ENCODE data around the gene FUT6.
"Not testable (repeated sequence)": the region's sequence is repeated elsewhere in the genome, so short reads cannot be mapped to it uniquely, and the experiment has no call there.

FUT6 gene, protein sequence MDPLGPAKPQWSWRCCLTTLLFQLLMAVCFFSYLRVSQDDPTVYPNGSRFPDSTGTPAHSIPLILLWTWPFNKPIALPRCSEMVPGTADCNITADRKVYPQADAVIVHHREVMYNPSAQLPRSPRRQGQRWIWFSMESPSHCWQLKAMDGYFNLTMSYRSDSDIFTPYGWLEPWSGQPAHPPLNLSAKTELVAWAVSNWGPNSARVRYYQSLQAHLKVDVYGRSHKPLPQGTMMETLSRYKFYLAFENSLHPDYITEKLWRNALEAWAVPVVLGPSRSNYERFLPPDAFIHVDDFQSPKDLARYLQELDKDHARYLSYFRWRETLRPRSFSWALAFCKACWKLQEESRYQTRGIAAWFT

DNA sequence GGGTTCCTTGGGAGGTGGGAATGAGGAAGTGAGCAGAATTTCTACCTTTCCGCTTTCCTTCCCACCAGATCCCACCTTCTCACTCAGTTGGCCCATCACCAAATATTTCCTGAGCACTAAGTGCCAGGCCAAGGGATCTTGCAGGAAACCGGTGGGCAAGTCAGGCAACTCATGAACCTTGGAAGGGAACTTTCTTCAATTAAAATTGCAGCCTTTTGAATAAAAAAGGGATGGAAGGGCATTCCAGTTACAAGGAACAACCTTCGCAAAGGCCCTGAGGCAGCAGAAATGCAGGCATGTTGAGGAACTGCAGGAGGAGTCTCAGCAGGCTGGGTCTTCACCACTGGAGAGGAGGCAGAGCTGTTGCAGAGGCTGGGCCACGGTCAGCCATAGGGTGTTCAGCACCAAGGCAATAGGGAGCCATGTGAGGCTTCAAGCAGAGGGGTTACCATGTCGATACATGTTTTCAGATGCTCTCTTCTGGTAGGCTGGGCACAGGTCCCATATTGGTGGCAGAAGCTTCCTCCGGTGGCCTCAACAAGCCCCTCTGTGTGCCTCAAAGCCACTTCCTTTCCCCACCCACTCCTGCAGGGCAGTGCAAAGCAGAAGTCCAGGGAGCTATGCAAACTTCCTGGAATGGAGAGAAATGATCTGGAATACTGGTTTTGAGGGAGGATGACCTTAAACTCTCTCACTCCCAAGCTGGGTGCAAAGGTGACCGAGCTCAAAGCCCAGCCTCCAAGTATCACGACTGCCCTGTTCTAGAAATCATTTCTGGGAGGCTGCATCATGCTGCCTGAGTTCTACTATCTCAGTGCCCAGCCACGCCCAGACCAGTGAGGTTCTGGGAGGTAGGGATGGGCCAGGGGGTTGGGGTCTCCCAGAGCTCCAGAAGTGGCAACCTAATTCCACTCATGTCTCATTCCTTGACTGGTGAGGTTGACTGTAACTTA, at the start of gene FUT6:
Gene FUT6, minus strand, starts transcription at position 638 of the 953 bp plus-strand sequence. CDS start 7,135 bp downstream, outside the sequence.
- no peak for DNase-seq

DNA sequence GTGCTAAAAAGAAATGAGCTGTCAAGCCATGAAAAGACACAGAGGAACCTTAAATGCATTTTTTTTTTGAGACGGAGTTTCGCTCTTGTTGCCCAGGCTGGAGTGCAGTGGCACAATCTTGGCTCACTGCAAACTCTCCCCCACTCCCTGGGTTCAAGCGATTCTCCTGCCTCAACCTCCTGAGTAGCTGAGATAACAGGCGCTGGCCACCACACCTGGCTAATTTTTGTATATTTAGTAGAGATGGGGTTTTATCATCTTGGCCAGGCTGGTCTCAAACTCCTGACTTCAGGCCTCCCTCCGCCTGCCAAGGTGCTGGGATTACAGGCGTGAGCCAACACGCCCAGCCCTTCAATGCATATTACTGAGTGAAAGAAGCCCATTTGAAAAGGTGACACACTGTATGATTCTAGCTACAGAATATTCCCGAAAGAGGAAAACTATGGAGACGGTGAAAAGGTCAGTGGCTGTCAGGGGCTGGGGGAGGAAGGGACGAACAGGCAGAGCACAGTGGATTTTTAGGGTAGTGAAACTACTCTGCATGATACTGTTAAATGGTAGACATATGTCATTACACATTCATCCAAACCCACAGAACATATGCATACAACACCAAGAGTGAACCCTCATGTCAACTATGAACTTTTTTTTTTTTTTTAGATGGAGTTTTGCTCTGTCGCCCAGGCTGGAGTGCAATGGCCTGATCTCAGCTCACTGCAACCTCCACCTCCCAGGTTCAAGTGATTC, 44.7 kb upstream of the FUT6 start:
- DNase-seq, result not testable (repeated sequence)

DNA sequence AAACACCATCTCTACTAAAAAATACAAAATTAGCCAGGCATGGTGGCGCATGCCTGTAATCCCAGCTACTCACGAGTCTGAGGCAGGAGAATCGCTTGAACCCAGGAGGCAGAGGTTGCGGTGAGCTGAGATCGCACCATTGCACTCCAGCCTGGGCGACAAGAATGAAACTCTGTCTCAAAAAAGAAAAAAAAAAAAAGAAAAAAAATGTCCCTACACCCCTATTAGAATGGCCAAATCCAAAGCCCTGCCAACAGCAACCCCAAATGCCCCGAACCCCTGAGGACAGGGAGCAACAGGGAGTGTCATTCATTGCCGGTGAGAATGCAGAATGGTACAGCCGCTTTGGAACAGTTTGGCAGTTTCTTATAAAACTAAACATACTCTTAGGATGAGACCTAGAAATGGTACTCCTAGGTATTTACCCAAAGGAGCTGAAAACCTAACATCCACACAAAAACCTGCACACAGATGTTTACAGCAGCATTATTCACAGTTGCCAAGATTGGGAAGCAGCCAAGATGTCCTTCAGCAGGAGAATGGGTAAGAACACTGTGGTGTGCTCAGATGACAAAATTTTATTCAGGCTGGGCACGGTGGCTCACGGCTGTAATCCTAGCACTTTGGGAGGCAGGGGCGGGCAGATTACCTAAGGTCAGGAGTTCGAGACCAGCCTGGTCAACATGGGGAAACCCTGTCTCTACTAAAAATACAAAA, 43.8 kb upstream of the FUT6 start:
- DNase-seq, result not testable (repeated sequence)

DNA sequence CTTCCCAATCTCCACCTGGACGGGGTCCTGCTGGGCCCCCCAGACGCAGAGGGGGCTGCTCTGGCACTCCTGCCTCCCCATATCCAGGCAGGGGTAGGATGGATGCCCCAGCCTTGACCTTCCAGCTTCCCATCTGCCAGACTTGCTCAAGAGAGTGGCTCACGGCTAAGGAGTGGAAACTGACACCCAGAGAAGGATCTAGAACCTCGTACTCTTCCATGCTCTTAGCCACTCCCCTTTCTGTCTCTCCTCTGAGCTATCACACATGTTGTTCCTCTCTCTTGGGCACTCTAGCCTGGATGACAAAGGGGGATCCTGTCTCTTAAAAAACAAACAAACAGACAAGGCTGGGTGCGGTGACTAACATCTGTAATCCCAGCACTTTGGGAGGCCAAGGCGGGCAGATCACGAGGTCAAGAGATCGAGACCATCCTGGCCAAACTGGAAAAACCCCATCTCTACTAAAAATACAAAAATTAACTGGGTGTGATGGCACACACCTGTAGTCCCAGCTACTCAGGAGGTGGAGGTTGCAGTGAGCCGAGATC, 43.0 kb upstream of the FUT6 start:
- no peak for DNase-seq

DNA sequence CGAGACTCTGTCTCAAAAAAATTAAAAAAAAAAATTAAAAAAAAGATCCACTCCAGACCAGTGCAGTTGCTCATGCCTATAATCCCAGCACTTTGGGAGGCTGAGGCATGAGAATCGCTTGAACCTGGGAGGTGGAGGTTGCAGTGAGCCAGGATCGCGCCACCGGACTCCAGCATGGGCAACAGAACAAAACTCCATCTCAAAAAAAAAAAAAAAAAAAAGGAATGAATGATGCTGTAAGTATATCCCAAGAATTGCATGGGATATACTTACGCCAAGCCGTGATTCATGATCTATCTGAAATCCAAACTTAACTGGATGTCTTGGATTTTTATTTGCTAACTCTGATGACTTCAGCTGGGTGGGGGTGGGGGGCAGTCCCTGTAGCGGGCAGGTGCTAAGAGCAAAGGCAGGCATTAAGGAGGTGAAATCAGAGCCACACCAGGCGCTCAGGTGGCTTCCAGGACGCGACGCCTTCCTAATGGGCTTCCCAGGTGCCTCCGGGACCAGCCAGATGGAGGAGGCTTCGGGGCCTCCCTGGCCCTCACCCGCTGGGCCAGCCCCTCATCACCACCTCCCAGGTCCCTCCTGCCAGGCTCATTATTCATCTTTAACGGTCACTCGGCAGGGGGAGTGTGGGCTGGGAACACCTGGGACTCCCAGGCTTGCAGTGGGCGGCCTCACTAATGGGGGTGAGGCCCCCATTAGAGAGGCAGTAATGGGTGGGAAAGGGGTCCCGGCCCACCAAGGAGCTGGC, 42.2 kb upstream of the FUT6 start:
- DNase-seq, result no peak

DNA sequence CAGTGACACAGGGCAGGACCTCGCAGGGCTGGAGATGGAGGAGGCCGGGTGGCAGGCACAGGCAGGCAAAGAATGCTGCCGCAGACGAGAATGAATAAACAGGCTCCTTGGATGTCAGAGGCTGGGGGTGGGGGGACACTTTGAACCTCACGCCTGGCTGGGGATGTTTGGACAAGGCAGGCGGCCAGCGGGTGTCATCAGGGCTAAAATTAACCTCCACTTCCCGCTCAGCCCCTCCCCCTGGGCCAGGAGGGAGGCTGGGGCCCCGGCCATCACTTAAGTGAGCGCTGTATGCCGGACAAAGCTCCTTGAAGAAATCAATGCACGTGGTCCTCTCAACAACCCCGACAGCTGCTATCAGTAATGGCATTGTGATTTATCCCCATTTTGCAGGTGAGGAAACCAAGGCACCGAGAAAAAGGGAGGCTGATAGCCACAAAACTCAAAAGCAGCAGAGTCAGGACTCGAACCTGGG, 41.1 kb upstream of the FUT6 start:
- DNase-seq, result no peak

DNA sequence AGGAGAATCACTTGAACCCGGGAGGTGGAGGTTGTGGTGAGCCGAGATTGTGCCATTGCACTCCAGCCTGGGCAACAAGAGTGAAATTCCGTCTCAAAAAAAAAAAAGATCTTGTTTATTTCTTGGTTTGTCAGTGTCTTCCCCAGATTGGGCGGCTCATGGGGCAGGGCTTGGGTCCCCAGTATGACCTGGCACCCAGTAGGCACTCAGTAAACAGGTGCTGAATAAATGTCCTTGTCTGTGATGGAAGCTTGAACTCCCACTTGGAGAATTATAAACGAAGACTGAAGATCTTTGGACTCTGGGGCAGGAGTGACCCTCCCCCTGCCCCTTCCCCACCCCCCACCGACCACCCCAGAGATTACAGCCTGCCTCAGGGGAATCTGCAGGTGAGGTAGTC, 40.7 kb upstream of the FUT6 start:
- no peak for DNase-seq

DNA sequence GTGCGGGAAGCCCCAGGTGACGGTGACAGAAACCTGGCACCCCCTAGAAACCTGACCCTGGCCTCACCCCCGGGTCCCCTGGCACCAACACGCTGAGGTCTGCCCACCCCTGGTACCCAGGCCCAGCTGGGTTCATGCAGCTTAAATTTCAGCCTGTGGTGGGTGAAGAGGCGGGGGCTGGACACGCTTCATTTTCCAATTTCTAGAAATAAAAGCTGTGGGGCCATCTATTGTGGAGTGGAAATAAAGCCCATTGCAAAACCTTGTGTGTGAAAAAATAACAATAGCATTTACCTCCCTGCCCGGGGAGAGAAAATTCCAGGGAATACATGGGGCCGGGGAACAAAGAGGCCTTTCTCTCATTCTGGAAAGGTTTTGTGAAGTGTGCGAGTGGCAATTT, 38.4 kb upstream of the FUT6 start:
- no peak for DNase-seq

DNA sequence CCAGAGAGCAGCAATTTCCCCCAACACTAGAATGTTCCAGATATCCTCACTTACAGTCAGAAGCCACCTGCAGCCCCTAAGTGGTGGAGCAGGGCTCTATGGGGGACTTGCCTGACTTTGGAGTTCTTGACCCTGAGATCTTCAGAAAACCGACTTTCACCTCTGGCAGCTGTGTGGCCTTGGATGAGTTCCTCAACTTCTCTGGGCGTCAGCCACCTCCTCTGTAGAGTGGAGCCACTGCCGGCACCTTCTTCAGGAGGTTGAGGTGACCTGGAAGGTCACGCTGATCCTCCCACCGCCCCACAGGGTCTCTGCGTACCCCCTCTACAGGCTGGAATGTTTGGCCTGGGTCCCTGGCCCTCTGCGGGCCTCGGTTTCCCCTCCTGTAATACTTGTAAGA, 37.9 kb upstream of the FUT6 start:
- DNase-seq, result no peak

DNA sequence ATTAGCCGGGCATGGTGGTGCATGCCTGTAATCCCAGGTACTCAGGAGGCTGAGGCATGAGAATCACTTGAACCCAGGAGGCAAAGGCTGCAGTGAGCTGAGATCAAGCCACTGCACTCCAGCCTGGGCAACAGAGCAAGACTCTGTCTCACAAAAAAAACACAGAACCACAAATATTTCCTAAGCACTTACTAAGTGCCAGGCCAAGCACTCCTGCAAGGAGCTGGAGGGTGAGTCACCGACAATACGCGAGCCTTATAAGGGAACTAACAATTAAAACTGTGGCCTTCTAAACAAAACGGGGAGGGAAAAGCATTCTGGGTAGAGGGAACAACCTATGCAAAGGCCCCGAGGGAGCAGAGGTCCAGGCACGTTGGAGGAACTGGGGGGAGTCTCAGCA, 35.0 kb upstream of the FUT6 start:
- not testable (repeated sequence) for DNase-seq

DNA sequence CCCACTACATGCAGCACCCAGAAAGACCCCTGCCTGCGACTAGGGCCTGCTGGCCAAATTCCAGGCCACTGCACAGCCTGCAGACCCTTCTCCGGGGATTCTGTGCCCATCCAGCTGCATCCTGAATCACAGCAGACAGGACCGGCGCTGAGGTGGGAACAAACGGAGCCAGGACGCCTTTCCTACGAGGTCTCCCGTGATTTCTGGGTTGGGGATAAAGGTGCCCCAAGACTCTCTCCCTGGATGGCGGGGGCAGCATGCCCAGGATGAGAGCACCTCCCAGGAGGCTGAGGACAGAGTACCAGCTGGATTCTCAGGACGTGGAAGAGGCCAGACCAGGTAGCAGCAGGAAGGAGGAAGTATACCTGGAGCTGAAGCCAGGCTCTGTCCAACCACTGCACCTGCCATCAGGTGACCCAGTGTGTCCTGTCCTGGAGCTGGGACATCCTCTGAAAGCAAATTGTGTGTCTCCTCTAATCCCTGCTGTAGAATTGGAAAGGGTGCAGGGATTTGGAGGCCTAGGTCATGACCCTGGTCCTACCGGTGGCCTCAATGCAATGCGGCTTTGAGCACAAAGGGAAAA, 34.2 kb upstream of the FUT6 start:
- no peak for DNase-seq

DNA sequence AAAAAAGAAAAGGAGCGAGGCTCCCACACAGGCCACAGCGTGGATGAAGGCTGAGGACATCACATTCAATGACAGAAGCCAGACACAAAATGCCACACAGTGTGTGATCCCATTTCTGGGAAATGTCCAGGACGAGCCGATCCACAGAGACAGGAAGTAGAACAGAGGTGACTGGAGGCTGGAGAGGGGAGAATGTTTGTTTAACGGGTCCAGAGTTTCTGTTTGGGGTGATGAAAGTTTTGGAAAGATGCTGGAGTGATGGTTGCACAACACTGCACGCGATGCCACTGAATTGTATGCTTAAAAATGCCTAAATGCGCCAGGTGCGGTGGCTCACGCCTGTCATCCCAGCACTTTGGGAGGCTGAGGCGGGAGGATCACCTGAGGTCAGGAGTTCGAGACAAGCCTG, 31.5 kb upstream of the FUT6 start:
- DNase-seq, result no peak

DNA sequence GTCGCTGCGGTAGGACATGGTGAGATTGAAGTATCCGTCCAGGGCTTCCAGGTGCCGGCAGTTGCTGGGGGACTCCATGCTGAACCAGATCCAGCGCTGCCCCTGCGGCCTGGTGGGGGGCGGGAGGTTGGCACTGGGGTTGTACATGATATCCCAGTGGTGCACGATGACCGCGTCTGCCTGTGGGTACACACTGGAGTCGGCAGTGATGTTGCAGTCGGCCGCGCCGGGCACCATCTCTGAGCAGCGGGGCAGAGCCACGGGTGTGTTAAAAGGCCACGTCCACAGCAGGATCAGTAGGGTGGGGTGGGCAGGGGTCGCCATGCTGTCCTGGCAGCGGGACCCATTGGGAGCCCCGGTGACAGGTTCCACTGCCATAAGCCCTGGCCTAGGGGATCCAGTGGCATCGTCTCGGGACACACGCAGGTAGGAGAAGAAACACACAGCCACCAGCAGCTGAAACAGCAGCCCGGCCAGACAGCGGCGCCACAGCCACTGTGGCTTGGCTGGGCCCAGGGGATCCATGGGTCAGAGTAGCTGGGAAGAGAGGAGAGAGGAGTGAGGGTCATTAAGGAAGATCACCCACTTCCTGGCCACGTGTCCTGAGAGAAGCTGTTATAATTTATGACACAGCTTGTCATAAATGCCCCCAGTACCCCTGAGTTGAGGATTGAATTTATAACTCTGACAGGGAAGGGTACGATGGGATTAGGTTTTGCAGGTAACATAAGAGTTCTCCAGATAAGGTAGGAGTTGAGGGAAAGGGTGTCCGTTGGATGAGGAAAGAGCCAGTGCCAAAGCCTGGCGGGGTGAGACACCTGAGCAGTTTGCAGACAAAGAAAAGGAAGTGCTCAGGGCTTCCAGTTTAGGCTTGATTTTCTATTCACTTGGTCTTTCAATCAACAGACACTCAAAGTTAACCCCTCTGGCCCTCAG, 28.0 kb upstream of the FUT6 start:
- no peak for DNase-seq

DNA sequence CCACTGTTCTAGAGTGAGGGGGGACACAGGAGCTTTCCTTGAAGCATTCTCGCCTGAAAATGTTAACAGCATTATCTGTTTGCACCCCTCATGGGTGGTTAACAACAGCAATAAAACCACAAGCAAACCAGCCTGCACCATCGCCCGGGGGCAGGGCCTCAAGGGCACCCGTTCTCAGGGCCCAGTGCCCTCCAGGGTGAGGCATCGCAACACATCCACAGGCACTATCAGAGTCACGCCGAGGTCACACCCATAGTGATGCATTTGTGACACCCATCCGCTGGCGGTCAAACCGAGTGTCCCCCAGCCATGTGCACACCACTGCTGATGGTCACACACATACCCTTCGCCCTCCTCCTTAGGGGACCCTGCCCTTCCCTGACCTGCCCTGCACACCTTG, 26.3 kb upstream of the FUT6 start:
- DNase-seq, result no peak

DNA sequence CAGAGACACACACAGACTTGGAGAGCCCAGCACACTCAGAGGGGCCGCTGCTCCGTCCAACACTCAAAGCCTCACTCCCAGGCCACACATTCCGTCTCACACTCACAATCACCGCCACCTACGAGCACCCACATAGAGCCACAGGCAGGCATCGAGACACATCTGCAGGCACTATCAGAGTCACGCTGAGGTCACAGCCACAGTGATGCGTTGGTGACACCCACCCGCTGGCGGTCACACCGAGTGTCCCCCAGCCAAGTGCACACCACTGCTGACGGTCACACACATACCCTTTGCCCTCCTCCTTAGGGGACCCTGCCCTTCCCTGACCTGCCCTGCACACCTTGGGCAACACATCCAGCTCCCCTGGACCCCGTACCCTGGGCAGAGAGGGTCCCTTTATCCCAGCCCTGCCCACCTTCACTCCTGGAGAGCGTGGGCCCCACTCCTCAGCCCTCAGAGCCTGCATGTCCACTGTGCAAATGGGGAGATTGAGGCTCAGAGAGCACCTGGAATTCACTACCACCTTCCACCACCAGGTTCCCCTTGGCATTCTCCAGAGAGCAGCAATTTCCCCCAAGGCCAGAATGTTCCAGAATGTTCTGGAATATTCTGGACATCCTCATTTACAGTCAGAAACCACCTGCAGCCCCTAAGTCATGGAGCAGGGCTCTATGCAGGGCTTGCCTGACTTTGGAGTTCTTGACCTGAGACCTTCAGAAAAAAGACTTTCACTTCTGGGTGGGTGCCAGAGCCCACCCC, 25.4 kb upstream of the FUT6 start:
- no peak for DNase-seq

DNA sequence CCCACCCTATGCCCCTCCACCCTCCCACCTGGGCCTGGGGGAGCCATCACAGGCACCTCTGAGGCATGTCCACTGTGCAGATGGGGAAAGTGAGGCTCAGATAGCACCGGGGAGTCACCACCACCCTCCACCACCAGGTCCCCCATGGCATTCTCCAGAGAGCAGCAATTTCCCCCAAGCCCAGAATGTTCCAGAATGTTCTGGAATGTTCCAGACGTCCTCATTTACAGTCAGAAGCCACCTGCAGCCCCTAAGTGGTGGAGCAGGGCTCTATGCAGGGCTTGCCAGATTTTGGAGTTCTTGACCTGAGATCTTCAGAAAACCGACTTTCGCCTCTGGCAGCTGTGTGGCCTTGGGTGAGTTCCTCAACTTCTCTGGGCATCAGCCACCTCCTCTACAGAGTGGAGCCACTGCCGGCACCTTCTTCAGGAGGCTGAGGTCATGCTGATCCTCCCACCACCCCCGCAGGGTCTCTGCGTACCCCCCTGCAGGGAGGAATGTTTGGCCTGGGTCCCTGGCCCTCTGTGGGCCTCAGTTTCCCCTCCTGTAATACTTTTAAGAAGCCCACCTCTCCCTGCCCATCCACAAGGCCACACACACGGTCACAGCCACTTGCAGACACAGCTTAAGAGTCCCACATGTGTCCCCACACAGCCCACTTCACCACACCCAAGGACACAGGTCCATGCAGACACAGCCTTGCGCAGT, 24.7 kb upstream of the FUT6 start:
- DNase-seq, result no peak

DNA sequence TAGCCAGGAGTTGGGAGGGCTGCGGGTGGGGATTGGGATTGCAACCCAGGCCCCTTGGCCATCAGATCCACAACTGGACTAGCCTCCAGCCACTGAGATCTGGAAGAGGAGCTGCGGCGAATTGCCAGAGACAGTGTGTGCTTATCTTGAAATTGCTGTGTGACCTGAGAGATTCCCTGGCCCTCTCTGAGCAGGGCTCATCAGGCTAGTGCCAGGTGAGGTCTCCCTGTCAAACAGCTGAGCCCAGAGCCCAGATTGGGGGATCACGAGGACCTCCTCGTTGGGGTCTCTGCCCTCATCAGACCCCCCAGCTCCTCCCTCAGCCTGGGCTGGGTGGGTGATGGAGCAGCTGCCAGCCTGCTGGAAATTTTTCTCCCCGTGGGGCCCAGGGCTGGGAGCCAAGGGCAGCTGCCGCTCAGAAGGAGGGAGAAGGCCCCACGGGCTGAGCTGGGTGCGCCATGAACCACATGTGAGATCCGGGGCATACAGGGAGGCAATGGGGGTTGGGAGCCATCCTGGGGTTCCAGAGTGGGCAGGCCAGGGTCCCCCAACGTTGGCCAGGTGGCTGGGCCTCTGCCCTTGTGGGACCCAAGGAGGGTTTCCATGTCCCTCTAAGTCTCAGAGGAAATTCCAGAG, 23.6 kb upstream of the FUT6 start:
- no peak for DNase-seq
